Activated CD8-positive, alpha-beta memory T cell treated with anti-CD3 and anti-CD28 coated beads, Interleukin-2, amount 50 U/mL, for 48 hours (primary cell): ENCODE results near the gene GALR3.

ENCODE experiments used
- DNase-seq: peaks from one replicate; pipeline ENCODE4 v3.0.0-alpha.2; 2020

Gene GALR3

DNA sequence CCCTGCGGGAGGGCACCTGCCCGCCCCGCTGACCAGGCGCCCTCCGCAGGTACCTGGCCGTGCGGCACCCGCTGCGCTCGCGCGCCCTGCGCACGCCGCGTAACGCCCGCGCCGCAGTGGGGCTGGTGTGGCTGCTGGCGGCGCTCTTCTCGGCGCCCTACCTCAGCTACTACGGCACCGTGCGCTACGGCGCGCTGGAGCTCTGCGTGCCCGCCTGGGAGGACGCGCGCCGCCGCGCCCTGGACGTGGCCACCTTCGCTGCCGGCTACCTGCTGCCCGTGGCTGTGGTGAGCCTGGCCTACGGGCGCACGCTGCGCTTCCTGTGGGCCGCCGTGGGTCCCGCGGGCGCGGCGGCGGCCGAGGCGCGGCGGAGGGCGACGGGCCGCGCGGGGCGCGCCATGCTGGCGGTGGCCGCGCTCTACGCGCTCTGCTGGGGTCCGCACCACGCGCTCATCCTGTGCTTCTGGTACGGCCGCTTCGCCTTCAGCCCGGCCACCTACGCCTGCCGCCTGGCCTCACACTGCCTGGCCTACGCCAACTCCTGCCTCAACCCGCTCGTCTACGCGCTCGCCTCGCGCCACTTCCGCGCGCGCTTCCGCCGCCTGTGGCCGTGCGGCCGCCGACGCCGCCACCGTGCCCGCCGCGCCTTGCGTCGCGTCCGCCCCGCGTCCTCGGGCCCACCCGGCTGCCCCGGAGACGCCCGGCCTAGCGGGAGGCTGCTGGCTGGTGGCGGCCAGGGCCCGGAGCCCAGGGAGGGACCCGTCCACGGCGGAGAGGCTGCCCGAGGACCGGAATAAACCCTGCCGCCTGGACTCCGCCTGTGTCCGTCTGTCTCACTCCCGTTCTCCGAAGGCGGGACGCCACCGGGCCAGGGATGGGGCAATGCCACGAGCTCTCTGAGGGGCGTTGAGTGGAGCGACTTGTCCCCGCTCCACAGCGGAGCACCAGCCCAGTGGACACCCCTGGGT lies 1.8 kb downstream of the GALR3 start:
- DNase-seq = peak; percentile 63

DNA sequence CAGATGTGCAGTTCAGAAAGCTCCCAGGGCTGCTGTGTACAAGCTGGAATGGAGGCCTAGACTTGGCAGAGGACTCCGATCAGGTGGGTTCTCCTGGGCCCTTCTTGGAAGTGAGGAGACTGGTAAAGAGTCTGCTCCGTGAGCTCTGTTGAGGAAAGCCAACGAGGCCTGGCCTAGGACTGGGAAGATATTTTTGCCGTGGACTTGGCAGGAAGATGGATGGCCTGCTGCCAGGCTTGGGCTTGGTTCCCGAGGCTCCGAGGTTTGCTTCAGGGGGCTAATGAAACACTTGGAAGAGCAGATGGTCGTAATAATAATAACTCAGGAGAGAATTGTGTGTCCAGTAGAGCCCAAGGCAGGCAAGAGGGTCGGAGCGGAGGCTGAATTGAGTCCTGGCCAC lies 3.9 kb downstream of the GALR3 start:
- no peak for DNase-seq

DNA sequence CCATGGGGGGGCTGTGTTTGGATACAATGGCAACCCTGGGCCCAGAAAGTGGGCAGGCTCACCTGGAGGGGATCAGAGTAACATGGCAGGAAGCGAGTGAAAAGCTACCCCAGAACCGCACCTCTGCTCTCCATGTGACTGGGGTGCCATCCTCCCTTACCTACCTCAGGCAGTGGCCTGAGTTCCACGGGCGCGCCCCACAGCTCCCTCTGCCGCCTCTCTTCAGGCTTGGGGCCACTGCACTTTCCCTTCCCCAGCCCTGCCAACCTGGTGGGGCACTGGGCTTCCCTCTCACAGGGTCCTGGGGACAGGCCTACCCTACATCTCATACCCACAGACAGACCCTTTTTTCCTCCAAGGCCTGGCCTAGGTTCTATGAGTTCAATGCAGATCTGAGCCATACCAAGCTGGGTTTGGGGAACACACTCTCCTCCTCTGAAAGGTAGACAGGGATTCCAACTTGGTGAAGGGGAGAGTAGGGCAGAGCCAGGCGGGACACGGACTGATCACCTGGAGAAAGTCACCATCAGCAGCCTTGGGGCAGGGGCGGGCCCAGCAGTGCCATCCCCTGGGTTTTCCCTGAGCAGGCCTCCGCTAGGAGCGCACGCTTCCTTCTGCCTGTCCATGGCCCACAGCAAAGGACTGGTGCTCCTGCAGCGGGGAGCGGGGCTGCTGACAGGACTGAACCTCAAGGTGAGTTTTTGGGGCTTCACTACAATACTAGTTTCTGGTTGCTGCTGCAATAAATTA lies 7.1 kb downstream of the GALR3 start:
- no peak for DNase-seq

DNA sequence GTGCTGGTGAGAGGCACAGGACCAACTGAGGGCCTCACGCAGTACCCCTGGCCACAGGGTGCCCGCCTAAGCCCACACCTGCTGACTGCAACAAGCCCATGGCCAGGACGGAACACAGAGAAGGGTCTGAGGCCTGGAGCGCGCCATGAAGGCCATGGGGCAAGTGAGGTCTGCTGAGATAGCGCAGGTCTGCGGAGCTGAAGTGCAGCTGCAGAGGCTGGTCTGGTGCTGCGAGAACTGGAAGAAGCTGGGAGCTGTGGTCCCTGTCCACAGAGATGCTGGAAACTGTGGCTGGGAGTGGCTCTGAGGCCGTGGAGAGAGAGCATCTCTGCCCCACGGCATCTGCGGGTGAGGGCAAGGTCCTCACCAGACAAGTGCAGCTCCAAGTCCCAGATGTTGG lies 8.3 kb downstream of the GALR3 start:
- no peak for DNase-seq

DNA sequence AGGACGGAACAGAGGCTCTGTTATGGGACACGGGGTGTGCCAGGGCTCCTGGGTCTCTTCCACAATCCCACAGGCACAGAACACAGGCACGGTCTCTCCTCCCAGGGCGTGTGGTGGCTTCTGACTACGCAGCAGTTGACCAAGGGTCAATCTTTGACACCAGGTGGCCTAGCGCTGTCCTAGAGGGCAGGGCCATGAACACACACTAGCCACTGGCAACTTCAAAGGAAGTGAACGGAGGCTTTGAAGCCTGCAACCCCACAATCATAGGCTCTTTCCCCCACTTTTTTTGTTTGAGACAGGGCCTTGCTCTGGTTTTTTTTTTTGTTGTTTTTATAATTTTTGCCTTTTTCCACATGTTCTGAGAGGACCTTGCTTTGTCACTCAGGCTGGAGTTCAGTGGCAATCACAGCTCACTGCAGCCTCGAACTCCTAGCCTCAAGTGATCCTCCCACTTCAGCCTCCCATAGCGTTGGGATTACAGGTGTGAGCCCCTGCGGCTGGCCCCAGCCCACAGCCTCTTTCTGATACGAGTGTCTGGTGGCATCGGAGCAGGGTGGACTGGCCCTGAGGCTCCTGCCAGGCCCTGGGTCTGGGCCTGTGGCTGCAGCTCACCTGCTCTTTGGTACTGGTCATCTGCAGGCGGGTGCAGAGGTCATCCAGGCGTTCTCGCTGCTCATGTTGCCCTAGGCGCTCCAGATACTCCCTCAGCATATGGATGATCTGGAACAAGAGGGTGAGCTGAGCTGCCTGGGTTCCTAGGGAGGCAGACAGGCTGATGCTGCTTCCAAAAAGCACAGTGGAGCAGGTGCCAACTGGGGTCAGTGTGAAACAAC lies 9.1 kb downstream of the GALR3 start:
- DNase-seq = no peak

DNA sequence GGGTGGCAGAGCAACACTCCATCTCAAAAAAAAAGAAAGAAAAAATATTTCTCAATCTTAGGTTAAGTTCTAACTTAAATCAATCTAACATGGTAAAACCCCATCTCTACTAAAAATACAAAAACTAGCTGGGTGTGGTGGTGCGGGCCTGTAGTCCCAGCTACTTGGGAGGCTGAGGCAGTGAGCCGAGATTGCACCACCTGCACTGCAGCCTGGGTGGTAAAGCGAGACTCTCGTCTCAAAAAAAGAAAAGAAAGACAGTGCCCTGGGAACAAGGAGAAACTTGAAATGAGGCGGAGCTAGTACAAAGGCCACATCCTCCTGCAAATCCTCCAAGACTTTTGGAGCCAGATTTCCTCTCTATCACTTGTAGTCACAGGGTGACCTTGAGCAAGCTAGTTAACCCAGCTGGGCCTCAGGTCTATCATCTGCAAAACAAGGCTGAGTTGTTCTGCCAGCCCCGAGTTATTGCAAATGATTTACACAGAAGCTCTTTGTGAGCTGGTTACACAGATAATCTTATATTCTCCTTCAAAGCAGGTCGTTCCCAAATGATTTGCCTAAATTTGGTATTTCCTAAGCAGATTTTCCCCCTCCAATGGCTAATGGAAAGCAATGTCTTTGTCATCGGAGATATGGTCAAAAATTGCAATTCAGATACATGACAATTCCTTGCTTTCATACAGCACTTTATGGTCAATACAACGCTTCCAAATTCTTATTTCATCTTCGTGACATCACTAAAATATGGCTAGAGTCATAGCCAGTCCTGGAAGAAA lies 19.0 kb downstream of the GALR3 start:
- DNase-seq = no peak

DNA sequence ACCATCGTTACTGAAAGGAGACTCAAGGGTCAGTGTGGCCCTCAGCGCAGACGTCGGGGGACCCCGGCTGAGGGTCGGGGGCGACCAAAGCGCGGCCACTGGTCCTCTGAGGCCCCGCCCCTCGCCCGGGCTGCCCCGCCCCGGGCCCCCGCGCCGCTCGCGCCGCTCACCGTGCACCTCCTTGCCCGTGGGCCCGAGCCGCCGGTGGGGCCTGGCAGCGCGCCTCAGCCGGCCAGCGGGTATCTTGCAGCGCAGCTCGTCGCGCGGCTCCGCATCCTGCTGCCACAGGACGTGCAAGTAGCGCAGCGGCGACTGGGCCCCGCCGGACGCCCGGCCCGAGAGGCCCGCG lies 20.5 kb downstream of the GALR3 start:
- DNase-seq = peak; percentile 79

DNA sequence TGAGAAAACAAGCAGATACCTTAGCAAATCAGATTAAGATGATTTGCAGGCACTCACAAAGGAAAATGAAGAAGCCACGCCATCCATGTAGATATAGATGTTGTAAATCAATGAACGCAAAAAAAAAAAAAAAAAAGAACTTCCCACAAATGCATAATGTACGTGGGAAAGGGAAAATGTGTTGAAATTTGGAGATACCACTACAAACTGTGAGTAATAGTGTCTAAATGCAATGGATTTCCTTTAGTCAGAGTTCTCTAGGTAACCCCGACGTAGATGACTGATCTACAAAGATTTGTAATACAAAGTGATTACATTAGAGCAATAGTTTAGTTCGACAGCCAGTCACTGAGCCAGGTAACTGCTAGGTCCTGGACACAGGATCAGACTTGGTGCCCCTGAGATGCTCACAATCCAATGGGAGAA lies 21.7 kb downstream of the GALR3 start:
- DNase-seq = no peak

DNA sequence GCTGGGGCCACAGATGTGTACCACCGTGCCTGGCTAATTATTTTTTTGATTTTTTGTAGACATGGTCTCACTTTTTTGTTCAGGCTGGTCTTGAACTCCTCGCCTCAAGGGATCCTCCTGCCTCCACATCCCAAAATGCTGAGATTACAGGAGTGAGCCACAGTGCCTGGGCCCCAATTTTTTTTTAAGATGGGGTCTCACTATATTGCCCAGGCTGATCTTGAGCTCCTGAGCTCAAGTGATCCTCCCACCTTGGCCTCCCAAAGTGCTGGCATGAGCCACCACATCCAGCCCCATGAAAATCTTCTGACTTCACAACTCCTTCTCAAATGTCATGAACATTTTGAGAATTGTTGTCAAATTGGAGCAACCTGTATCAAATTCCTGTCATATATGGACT lies 23.3 kb downstream of the GALR3 start:
- no peak for DNase-seq

DNA sequence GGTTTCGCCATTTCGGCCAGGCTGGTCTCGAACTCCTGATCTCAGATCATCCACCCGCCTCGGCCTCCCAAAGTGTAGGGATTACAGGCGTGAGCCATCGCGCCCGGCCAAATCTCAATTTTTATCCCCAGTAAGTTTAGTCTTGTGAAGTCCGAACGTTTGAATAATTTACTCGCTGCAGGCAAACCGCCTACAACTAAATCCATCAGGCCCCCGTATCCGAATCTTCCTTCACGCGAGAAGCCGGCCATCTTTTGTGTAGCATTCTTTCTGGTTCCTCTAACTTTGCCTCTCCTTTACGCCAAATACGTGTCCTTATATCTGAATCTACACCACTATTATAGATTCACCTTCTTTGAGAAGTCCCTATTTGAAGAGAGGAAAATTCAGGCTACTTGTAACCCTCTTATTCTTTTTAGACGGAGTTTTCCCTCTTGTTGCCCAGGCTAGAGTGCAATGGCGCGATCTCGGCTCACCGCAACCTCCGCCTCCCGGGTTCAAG lies 25.5 kb downstream of the GALR3 start:
- peak; percentile 58 for DNase-seq

DNA sequence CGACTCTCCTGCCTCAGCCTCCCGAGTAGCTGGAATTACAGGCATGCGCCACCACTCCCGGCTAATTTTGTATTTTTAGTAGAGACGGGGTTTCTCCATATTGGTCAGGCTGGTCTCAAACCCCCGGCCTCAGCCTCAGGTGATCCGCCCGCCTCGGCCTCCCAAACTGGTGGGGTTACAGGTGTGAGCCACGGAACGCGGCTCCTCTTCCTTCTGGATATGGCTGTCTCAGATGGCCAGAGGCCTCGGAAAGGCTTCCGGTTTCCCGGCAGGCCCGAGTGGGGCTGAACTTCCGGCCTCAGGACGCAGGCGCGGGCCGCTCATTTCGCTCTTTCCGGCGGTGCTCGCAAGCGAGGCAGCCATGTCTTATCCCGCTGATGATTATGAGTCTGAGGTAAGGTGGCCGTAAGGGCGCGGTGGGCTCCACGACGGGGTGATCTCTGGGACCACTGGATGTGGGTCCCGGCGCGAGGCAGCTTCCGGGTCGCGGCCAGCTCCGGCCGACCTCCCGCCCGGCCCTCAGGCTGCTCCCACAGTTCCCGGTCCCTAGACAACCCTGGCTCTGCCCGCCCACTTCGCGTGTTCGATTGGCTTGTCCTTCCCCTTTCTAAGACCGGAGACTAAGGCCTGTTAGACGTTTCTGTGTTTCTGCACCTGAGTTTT lies 26.0 kb downstream of the GALR3 start, which contains the start of gene EIF3L:
Gene EIF3L, plus strand, starts transcription at position 331 of the 663 bp plus-strand sequence. Its CDS starts 31 bp downstream, at position 362.
- peak; percentile 93 for DNase-seq

DNA sequence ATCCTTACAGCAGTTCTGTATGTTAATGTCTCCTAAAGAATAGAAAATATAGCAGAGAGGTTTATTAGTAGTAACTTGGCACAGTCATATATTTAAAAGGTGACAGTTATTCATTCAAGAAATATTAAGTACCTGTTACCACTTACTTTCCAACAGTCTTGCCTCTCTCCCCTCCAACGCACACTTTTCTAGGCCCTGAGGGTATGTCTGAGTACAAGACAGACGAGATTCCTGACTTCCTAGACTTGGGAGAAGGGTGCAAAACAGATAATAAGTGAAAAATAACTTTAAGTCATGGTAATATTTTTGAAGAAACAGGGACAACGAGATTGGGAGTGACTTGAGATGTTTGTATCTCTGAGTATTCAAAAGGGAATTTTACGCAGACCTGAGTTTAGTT lies 27.6 kb downstream of the GALR3 start:
- DNase-seq = no peak

DNA sequence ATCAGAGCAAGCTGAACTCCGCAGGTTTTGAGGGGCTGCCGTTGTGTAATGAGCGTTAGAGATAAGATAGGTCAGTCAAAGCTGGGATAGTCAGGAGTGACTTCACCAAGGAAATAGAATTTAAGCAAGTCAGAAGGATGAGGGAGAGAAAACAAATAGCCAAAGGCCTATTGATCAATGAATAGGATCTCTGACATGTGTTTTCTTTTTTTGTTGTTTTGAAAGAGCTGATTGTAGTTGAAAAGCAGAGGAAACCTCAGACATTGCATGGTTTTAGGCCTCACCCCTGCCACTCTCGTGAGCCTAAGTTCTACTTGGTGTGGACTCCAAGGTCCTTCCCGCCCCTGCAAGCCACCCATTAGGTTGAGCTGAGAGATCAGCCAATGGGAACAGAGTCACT lies 29.2 kb downstream of the GALR3 start:
- no peak for DNase-seq

DNA sequence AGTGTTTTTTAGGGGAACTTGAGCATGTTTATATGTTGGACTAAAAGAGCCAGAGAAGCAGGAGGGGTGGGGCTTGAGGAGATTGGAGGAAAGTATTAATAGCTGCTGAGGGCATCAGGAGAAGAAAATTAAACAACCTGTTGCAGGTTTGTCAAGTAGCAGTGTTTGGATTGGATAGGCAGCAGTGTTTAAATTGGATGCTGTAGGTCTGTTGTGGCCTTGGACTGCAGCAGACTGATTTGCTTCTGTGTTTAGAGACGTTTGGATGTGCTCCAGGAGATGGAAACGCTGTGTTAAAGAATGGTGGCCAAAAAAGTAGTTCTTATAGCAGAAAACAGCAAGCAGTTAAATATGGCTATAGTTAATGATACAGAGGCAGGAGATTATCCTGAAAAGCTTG lies 31.8 kb downstream of the GALR3 start:
- DNase-seq = no peak

DNA sequence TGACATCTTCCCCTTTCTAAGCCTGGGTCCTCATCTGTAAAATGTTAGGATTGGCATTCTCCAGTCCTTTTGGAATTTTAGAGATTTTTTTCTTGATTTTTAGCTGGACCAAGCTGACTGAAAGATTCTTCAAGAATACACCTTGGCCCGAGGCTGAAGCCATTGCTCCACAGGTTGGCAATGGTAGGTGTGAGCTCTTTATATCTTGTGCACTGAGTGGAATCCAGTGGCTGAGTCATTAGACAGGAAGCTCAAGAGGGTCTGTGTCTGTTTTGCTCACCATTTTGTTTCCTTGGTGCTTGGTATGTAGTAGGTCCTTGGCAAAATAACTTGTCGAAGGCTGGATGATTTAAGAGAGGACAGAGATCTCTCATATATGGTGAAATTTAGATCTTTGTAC lies 32.3 kb downstream of the GALR3 start:
- DNase-seq = no peak

DNA sequence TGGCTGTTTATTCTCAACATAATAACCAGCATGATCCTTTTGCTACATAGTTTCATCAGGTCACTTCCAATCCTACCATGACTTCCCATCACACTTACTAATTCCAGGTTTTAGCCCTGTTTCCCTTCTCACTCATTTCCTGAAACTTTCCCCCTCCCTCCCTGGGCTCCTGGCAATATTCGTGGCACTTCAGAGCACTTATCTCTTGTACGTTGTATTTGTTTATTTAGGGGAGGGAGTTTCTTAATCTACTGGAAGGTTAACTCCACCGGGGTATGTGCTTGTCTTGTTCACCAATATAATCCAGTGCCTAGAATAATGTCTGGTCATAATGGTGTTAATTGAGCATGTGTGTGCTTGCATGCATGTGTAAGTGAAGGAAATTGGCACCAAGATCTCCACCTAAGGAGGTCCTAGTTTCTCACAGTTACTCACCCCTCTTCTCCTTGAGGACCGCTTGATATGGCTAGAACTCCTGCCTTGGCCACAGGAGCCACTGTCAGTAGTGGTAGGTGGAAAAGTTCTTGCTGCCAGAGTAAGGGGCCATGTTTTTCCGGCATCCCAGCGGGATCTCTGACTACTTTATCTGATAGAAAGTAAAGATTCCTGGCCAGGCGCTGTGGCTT lies 37.7 kb downstream of the GALR3 start:
- DNase-seq = no peak

DNA sequence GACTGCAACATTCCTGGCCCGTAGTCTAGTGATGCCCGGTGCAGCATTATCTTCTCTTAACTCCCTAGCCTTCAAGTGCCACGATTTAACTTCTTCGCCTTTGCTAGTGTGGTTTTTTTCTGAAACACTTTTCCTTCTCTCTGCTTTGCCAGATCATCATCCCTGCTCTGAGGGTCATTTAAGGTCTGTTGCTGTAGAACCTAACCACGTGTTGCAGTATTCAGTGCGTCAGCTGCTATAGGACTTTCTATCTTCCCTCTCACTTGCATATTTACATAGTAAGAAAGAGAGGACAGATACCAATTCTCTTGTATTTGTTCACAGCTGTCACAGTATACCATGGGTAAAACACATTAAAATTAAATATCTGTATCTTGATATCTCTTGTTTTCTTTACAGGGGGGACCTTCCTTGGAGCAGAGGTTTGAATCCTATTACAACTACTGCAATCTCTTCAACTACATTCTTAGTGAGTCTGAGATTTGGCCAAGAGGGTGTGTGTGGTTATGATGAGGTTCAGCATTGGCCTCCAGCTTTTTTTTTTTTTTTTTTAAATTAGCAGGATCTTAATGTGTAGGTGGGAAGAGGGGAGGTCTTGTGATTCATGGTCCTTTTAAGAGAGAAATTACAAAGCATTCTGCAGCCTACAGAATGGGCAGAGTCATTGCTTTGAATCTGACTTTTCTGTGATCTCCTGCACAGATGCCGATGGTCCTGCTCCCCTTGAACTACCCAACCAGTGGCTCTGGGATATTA lies 39.6 kb downstream of the GALR3 start:
- DNase-seq = no peak

DNA sequence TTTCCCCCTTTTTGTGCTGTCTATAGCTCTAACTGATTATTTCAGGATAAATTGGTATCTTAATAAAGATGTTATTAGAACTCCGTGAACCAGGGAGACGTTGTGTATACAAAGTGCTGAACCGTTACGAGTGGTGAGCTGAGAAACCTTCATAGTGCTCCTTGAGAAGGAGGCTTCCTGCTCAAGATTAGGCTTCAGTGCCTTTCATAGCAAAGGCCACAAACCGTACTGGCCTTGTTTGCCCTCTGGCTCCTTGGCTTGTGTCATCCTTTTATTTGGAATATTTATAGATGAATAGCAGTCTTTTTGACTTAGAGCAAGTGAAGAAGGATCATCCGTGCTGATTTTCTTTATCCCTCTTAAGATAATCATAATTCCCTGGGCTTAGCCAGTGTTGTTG lies 42.3 kb downstream of the GALR3 start:
- no peak for DNase-seq

DNA sequence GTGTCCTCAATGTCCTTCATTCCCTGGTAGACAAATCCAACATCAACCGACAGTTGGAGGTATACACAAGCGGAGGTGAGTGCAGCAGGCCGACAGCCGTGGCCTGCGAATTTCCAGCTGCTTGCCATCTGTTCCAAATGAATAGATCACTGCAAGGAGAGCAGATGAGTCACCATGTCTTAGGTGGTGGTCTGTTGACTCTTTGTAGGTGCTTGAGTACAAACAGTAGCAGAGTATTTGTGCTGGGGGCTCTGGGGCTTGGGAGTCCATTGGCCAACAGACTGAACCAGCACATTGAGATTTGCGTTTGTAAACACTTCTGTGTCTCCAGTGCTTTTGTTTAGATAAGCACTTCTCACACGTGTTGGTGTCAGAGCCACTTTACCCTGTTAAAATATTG lies 47.1 kb downstream of the GALR3 start:
- DNase-seq = no peak
